T47D (cell line): ENCODE data around the gene ZNHIT6.
"Not testable (repeated sequence)": the region's sequence is repeated elsewhere in the genome, so short reads cannot be mapped to it uniquely, and the experiment has no call there.

Source experiments
- DNase-seq, 2 experiments: peaks; one replicate each; pipeline versions ENCODE4 v3.0.0 to v3.0.0-alpha.2; 2011 to 2012; ENCODE audit warnings: low read depth in 1 of 2, low spot score in 1 of 2
- JUND ChIP-seq: IDR thresholded peaks from 2 replicates; pipeline ENCODE4 v1.6.1; 2012; ENCODE audit warnings: low read depth
- in situ Hi-C: cut with HindIII; loops from 2 replicates; pipeline ENCODE4 v1.10.0; 2016; ENCODE audit warnings: low sequenced_read_pairs, low pct_unique_long_range_greater_than_20kb

The ZNHIT6 gene, protein sequence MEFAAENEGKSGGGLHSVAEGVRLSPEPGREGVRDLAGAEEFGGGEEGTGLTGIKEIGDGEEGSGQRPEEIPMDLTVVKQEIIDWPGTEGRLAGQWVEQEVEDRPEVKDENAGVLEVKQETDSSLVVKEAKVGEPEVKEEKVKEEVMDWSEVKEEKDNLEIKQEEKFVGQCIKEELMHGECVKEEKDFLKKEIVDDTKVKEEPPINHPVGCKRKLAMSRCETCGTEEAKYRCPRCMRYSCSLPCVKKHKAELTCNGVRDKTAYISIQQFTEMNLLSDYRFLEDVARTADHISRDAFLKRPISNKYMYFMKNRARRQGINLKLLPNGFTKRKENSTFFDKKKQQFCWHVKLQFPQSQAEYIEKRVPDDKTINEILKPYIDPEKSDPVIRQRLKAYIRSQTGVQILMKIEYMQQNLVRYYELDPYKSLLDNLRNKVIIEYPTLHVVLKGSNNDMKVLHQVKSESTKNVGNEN

GRCh38 chr1:85707990-85708828 lies at the start of gene ZNHIT6:
ZNHIT6 (minus strand) TSS chr1:85708433; CDS start chr1:85708284, 149 bp downstream.
- peak; percentile 33 to 97 for DNase-seq
- no peak for TF ChIP-seq JUND
- in situ Hi-C loops: no loop called here

DNA sequence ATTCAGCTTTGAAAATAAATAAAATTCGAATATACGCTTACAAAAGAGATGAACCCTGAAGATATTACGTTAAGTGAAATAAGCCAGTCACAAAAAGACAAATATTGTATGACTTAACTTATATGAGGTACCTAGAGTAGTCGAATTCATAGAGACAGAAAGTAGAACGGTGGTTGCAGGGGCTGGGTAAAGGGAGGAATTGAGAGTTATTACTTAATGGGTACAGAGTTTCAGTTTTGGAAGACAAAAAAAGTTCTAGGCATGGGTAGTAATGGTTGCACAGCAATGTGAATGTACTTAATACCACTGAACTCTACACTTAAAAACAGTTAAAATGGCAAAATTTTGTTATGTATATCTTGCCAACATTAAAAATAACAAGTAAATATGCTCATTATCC lies 48.6 kb upstream of the ZNHIT6 start:
- no peak for TF ChIP-seq JUND
- in situ Hi-C loops: no loop called here
- no peak for DNase-seq

GRCh38 chr1:85748120-85748519 lies 39.9 kb upstream of the ZNHIT6 start:
- TF ChIP-seq JUND: no peak
- no peak for DNase-seq
- in situ Hi-C loops: no loop called here

DNA sequence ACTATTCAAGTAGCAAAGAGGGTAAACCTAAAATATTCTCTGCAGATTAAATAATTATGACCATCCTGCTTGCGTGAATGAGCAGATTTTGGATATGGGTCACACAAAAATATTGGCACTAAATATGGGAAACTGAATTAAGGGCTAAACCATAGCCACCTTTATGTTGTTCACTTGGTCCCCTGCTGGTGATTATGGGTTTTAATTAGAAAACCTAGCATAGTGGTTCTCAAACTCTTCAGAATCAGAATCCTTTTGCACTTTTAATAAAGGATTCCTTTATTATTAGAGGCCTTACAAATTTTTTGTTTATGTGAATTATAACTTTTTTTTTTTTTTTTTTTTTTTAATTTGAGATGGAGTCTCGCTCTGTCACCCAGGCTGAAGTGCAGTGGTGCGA lies 38.5 kb upstream of the ZNHIT6 start:
- no peak for DNase-seq
- in situ Hi-C loops: no loop called here
- no peak for TF ChIP-seq JUND

DNA sequence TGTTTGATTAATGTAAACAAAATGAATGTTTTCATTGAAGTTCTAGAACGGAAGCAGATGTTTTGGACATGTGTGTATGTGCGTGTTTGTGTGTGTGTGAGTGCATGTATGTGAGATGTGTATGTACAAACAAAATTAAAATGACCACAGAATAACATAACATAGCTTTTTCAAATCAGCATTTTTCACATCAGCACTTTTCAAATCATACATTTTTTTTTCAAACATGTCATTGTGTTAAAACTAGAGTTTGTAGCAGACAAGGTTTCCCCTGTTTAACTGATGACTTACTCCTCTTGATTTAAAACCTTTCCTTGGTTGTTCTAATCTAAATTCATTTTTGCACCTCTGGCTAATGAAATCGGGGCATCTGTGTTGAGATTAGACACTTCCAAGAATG lies 35.6 kb upstream of the ZNHIT6 start:
- TF ChIP-seq JUND: no peak
- DNase-seq: no peak
- in situ Hi-C loops: no loop called here

GRCh38 chr1:85734931-85735330 lies 26.7 kb upstream of the ZNHIT6 start:
- in situ Hi-C loops: no loop called here
- no peak for DNase-seq
- no peak for TF ChIP-seq JUND

DNA sequence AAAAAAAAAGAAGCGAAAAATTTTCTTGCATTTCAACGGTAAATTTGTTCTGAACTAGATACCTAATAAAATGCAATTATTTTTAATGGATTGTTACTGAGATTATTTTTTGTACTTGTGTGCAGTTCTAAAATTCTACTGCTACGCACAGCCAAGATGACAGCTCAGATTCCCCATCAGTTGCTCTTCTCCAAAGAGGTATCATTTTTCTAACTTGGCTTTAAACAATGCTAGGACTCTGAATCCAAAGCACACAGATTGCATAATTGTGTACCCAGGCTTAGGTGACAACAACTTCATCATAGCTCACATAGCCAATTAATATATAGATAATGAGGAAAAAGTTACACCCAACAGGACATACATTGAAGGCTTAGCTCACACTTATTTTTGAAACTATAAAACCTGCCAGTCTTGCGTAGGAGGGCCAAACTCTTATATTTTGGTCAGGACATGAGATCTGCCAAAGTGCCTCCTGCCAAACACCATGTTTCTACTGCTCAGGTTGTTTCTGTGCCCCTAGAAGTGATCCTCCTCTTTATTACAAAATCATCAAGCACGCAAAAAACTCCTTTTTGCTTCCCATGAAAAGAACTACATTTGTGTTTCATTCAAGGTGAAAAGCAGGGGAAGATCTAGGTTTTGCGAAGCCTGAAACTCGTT lies 10.6 kb upstream of the ZNHIT6 start:
- in situ Hi-C loops: no loop called here
- no peak for DNase-seq
- no peak for TF ChIP-seq JUND

DNA sequence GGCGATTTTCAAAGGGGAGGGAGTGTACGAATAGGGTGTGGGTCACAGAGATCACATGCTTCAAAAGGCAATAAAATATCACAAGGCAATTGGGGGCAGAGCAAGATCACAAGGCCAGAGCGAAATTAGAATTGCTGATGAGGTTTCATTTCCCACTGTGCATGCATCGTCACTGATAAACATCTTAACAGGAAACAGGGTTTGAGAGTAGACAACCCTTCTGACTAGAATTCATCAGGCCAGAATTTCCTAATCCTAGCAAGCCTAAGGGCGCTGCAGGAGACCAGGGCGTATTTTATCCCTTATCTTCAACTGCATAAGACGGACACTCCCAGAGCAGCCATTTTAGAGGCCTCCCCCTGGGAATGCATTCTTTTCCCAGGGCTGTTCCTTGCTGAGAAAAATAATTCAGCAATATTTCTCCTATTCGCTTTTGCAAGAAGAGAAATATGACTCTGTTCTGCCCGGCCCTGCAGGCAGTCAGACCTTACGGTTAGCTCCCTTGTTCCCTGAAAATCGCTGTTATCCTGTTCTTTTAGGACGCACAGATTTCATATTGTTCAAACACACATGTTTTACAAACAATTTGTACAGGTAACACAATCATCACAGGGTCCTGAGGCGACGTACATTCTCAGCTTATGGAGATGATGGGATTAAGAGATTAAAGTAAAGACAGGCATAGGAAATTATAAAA lies 6.3 kb upstream of the ZNHIT6 start:
- DNase-seq, in situ Hi-C loops: not testable (repeated sequence)

GRCh38 chr1:85708829-85709227 lies 595 bp upstream of the ZNHIT6 start:
- TF ChIP-seq JUND: no peak
- peak in 1 of 2 experiments; percentile 18 for DNase-seq
- in situ Hi-C loops: no loop called here

DNA sequence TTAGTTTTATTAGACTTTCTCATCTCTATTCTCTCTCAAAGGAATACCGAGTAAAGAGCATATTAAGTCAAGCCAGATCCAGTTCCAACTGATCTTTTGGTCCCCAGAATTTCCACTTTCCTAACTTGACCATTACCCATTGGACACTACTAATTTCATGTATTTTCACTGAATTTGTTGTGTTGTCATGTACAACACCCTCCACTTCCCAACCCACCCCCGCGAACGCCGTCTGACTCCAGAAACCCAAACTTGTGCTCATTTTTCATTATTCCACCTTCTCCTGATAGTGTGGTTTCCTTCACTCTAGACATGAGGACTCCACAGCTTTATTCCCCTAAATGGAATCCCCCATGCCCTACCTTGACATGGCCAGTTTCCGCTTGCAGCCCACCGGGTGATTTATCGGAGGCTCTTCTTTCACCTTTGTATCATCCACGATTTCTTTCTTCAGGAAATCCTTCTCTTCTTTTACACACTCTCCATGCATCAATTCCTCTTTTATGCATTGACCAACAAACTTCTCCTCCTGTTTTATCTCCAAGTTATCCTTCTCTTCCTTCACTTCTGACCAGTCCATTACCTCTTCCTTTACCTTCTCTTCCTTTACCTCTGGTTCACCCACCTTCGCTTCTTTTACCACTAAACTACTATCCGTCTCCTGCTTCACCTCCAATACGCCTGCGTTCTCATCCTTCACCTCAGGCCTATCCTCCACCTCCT lies 805 bp downstream of the ZNHIT6 start:
- in situ Hi-C loops: no loop called here
- DNase-seq: no peak
- no peak for TF ChIP-seq JUND

GRCh38 chr1:85705940-85706339 lies 2.3 kb downstream of the ZNHIT6 start:
- in situ Hi-C loops: no loop called here
- DNase-seq: no peak
- no peak for TF ChIP-seq JUND

GRCh38 chr1:85700422-85700821 lies 7.8 kb downstream of the ZNHIT6 start:
- no peak for DNase-seq
- TF ChIP-seq JUND: no peak
- in situ Hi-C loops: no loop called here
